Suprapubic skin (tissue), 3 donors: Measurements from ENCODE around the gene RELCH.

Source experiments
- POLR2AphosphoS5 ChIP-seq, 3 donors: sonication (generic); formaldehyde crosslinking; IDR thresholded peaks; one replicate each; pipeline ENCODE4 v1.6.1; 2017; ENCODE audit warnings: antibody characterized with exemption in 3 of 3
- TF ChIP-seq, protein P1 (sequence below), 2 donors: fragments of 200-600 bp in 1 of 2; fragments of 450-650 bp in 1 of 2; sonication (generic) in 1 of 2; IDR thresholded peaks; one replicate each; pipeline ENCODE4 v1.5.1; 2016 to 2019; ENCODE audit warnings: antibody characterized with exemption in 2 of 2, mild to moderate bottlenecking in 1 of 2, moderate library complexity in 1 of 2

GRCh38 chr18:62280786-62281185 lies 93.7 kb downstream of the RELCH start:
- no peak for TF ChIP-seq POLR2AphosphoS5 (IDR thresholded peaks at IDR 0.05)
- TF ChIP-seq, protein P1, sequence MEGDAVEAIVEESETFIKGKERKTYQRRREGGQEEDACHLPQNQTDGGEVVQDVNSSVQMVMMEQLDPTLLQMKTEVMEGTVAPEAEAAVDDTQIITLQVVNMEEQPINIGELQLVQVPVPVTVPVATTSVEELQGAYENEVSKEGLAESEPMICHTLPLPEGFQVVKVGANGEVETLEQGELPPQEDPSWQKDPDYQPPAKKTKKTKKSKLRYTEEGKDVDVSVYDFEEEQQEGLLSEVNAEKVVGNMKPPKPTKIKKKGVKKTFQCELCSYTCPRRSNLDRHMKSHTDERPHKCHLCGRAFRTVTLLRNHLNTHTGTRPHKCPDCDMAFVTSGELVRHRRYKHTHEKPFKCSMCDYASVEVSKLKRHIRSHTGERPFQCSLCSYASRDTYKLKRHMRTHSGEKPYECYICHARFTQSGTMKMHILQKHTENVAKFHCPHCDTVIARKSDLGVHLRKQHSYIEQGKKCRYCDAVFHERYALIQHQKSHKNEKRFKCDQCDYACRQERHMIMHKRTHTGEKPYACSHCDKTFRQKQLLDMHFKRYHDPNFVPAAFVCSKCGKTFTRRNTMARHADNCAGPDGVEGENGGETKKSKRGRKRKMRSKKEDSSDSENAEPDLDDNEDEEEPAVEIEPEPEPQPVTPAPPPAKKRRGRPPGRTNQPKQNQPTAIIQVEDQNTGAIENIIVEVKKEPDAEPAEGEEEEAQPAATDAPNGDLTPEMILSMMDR (IDR thresholded peaks at IDR 0.05) = no peak
